GM23248 (cell line): Measurements from ENCODE around the gene ATP6V0E1.

Experiments used
- EZH2 ChIP-seq: fragments of 200-600 bp; sonication (generic); IDR thresholded peaks from 2 replicates; pipeline ENCODE4 v1.6.1; 2018; ENCODE audit warnings: antibody characterized with exemption, mild to moderate bottlenecking; ENCODE audit not compliant: insufficient read depth, poor library complexity, severe bottlenecking
- EZH2phosphoT487 ChIP-seq: fragments of 200-600 bp; sonication (generic); IDR thresholded peaks from 2 replicates; pipeline ENCODE4 v1.6.1; 2018; ENCODE audit warnings: antibody characterized with exemption, moderate library complexity, mild to moderate bottlenecking, low read depth; ENCODE audit not compliant: insufficient read depth

DNA sequence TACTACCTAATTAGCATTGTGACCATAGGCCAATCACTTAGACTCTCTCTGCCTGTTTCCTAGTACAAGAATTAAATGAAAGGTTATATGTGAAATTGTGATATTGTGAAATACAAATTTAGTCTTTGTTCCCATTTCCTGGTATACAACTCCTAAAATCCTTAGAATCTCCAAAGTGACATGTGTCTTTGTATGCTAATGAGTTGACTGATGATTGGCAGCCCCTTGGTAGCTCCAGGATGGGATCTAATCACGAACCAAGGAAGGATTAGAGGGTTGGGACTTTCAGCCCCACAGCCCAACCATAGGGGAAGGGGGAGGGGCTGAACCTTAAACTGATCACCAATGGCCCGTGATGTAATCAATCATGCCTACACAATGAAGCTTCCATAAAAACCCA, 31.6 kb downstream of the ATP6V0E1 start:
- TF ChIP-seq EZH2phosphoT487 (no peak), EZH2 (no peak)
